GM19240 (cell line): ENCODE results near the gene BPIFB3.
A peak's percentile ranks its signal among the peaks of the same experiment; 100 is the strongest.
"Not testable (repeated sequence)": the region's sequence is repeated elsewhere in the genome, so short reads cannot be mapped to it uniquely, and the experiment has no call there.

Experiments
- DNase-seq: peaks from one replicate; pipeline ENCODE4 v3.0.0; 2011; ENCODE audit warnings: low spot score; ENCODE audit not compliant: insufficient read length

Gene BPIFB3

DNA sequence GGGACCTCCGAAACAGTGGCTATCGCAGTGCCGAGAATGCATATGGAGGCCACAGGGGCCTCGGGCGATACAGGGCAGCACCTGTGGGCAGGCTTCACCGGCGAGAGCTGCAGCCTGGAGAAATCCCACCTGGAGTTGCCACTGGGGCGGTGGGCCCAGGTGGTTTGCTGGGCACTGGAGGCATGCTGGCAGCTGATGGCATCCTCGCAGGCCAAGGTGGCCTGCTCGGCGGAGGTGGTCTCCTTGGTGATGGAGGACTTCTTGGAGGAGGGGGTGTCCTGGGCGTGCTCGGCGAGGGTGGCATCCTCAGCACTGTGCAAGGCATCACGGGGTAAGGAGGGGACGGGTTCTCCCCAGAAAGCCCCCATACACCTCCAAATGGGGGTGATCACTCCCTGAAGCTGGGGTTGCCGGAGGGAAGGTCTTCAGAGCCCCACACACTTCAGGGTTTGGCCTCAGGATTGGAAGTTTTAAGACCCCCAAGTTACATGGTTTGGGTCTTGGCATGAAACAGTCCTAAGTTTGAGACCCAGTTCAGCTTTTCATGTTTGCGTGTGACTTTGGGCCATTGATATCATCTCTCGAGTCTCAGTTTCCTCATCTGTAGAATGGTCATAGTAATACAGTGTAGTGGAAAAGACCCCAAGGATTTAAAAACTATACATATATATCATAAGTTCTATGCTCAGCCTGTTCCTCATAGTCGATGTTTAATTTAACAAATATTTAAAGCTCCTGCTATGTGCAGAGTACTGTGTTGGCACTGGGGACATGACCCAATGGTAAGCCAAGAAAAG, 30.0 kb downstream of the BPIFB3 start:
- no peak for DNase-seq

DNA sequence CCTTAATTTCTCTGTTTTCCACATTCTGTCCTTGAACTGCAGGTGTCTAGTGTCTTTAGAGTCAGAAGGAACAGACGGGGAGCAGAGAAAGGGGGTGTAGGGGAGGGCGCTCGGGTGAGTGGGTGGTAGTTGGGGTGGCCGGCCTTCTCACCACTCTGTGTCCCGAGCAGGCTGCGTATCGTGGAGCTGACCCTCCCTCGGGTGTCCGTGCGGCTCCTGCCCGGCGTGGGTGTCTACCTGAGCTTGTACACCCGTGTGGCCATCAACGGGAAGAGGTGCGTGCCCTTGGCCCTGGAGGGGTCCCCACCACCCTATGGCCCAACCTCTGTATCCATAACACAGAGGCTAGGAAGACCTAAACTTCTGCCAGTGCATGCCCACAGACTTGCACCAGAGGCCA, 31.0 kb downstream of the BPIFB3 start:
- no peak for DNase-seq

DNA sequence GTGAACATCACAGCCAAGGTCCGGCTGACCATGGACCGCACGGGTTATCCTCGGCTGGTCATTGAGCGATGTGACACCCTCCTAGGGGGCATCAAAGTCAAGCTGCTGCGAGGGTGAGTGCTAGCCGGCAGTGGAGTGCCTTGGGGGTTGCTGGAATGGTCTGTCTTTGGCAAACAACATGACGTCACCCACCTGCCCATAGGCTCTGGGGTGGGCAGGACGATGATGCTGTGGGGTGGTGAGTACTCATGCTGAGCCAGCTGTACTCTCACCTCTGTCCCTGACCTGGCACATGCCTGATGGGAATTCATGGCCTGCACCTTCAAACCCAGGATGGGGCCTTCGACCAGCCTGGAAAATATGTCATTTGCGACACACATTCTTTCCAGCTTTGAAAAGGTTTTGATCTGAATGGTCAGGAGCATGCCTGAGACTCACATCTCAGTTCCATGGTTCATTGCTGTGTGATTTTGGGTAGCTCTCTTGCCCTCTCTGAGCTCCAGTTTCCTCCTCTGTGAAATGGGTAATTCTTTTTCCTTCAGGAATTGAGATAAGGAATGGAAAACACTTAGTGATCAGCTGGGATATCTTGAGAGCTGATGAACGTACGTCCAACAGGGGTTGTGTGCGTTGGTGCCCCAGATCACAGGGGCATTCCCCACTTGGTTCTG, 32.5 kb downstream of the BPIFB3 start:
- no peak for DNase-seq

DNA sequence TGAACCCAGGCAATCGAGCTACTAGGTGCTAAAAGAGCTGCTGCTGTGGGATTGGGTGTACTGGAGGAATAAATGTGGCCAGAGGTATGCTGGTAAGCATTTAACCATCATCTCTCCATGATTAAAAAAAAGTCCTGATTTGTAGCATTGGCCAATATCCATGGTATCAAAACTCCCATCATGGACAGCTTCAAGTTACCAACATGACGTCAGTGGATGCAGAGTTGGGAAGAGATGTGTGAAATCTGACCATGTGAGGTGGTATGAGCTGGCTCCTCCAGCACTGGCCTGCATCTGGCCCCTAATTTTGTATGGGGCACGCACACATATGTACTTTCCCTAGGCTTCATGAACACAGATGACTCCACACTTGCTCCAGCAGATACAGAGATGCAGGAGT, 37.4 kb downstream of the BPIFB3 start:
- no peak for DNase-seq

DNA sequence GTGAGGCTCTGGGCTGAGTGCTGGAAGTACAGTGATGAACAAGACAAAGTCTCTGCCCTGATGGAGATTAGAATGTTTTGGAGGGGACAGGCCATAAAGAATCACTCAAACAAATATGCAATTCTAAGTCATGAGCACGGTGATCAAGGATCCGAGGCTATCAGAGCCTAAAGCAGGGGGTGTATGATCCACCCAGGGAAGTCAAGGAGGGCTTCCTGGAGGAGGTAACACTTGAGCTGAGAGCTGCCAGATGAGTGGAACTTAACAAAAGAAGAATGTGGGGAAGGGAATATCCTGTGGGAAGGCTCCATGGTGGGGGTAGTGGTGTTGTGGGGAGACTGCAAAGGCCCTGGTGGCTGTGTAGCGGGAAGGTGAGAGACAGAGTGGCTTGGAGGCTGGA, 38.0 kb downstream of the BPIFB3 start:
- no peak for DNase-seq

DNA sequence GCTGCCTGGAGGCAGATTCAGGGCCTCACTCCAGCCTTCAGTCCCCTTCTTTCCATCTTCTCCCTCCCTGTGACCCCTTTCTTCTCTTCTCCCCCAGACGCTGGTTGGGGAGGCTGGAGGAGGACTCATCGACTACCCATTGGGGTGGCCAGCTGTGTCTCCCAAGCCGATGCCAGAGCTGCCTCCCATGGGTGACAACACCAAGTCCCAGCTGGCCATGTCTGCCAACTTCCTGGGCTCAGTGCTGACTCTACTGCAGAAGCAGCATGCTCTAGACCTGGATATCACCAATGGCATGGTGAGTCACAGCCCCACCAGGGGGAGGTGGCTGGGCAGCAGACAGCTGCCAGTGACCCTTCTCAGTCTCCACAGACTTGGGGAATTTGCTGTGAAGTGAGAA, 38.7 kb downstream of the BPIFB3 start:
- DNase-seq: no peak

DNA sequence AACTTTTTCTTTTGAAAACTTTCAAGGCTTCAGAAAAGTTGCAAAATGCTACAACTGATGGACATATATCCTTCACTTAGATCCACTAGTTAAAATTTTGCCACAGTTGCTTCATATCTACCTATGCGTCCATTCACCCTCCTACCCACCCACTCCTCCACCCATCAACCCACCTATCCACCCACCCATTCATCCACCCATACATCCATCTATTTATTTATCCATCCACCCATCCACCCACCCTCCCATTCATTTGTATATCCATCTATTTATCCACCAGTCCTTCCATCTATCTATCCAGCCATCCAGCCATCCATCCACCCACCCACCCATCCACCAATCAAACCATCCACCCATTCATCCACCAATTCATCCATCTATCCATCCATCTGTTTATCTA, 39.4 kb downstream of the BPIFB3 start:
- DNase-seq: no peak

DNA sequence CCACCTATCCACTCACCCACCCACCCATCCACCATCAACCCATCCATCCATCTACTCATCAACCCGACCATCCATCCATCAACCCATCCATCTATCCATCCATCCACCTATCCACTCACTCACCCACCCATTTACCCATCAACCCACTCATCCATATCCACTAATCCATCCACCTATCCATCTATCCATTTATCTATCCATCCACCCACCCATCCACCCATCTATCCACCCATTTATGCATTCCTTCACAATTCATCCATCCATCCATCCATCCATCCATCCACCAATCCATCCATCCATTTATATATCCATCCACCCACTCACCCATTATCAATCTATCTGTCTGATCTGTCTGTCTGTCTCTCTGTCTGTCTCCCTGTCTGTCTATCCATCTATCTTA, 39.9 kb downstream of the BPIFB3 start:
- DNase-seq: no peak

DNA sequence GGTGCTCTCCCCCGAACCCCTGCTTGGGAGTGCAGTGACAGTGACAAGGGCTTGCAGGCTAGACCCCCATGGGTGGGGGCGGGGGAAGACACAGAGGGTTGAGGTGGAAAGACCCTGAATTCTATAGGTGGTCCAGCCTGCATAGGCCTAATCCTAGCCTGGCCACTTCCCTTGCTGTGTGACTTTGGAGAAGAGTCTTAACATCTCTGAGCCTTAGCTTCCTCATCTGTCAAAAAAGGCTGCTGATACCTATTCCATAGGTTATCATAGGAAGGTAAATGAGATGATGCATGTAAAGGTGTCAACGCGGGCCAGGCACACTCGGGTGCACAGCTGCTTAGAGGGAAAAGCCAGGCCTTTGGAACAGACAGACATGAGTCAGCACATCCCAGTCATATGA, 41.5 kb downstream of the BPIFB3 start:
- DNase-seq: no peak

DNA sequence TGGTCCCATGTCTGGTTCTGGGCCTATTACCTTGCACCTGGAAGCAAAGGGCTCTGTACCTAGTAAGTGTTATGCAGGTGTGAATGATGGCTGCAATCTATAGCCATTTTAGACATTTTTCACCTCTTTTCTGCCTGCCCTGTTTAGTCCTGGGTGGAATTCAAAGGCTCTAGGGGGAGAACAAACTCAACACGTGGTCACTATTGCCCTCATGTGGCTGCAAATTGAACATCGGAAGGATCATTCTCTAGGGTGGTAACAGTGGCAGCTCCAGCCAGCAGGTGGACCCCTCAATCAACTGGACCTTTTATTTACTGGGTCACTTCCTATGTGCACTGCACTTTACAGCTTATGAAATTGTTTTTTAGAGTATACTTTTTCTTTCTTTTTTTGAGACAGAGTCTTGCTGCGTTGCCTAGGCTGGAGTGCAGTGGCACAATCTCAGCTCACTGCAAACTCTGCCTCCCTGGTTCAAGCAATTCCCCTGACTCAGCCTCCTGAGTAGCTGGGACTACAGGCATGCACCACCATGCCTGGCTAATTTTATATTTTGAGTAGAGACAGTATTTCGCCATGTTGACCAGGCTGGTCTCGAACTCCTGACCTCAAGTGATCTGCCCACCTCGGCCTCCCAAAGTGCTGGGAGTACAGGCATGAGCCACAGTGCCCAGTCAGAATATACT, 42.3 kb downstream of the BPIFB3 start:
- DNase-seq: peak; percentile 77

DNA sequence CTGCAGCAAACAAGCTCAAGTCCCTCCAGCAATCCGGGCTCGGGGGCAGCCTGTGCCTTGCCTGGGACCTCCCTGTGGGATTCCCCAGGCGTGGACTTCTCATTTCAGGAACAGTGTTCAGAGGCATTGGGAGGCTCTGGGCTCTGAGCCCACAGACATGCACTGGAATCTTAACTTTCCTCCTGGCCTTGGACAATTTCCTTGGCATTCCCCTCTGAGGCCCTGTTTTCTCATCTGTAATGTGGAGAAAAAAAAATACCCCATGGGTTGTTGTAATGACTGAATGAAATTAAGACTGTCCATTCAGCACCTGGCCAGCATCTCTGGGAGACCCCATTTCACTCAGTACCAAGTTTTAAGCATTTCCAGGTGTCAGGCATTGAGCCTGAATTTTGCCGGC, 43.3 kb downstream of the BPIFB3 start:
- DNase-seq: no peak

DNA sequence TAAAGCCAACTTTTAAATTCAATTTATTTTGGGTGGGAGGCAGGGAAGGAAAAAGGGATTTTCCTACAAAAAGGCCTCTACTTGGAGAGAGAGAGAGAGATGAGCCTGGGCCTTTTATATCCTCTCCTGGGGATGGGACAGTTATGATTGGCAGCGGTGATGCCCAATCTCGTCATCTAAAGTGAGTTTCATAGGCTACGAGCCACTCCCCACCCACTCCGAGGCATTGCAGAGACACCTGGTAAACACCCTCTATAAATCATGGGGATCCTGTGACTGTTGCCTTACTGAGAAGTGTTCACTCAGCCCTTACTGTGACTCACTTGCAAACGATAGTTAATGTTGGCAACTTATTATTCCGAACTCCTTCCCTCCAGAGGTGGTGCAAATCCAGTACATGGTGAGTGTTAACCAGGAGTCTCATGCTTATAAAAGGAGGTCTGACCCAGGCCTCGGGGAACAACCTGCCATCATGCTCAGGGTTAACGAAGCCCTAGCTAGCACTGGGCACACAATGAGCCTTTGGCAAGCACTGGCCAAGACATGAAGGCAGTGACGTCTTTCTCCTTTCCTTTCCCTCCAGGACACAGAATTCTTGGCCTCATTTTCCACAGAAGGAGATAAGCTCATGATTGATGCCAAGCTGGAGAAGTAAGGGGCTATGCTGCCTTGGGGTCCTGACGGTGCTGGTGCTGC, 46.3 kb downstream of the BPIFB3 start:
- no peak for DNase-seq

DNA sequence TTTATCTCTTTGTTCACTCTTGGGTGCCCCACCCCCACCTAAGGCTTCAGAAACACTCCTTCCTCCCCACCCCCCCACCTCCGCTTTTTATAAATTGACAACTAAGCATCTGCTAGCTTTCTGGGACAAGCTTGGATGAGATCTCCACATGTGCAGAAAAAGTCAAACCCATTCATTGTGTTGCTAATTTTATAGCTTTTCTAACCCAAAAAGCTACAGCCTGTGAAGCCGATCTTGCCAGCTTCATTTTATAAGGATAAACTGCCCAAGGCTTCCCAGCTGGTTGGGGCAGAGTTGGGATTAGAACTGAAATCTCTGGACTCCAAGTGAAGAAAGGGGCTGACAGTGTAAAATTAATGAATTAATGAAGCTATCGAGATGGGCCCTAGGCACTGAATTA, 49.9 kb downstream of the BPIFB3 start:
- DNase-seq: no peak

DNA sequence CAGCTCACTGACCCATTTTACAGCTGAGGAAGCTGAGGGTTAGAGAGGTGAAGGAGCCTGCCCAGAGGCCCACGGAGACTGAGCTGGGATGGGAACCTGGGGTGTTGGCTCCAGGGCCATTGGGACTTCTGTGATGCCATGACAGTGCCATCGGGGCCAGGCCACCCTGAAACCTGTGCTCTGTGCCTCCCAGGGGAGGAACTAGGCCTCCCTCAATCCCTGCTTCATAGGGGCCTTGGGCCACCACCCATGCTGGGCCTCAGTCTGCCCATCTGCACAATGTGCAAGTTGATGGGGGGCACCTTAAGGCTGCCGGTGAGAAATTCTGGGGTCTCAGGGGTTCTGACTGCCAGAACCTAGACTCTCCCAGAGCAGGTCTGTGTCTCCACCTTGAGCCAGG, 50.6 kb downstream of the BPIFB3 start:
- no peak for DNase-seq

DNA sequence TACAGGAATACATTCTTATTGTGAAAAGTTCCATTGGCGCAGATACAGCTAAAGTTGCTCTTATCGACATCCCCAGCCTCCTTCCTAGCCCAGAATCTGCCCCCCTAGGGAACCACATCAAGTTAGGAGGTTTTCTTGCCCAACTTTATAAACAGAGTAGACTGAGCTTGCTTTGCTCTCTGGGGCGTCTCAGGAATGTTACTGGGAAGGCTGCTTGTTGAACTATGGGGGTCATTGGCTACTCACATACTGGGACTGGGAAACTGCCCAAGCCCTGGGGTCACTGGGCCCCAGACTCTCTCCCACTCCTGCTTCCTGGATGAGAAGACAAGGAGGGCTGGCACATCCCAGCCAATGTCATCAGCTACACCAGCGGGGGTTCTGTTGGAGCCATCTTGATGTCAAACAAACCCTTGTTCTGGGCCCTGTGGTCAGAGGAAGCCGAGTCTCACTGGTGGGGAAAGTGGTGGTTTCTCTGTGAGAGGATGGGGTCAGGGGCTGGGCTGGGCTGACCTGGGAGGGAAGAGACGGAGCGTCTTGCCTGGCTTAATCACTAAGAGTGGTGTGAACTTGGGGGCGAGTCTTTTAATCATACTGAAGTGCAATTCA, 51.7 kb downstream of the BPIFB3 start:
- no peak for DNase-seq

DNA sequence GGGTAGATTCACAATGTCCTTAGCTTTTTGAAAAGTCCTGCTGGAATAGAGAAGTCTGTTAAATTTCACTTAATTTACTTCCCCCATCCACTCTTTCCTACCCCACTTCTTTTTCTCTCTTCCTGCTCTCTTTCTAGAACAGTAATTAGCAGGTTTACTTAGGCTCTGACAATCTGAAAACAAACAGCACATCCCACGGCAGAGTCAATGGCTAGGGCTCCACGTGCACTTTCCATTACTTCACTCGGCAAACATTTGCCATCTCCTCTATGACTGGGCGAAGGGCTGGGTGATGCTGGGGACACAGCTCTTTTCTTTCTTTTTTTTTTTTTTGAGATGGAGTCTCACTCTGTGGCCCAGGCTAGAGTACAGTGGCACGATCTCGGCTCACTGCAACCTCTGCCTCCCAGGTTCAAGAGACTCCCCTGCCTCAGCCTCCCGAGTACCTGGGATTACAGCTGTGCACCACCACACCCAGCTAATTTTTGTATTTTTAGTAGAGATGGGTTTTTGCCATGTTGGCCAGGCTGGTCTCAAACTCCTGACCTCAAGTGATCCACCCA, 52.4 kb downstream of the BPIFB3 start:
- not testable (repeated sequence) for DNase-seq

DNA sequence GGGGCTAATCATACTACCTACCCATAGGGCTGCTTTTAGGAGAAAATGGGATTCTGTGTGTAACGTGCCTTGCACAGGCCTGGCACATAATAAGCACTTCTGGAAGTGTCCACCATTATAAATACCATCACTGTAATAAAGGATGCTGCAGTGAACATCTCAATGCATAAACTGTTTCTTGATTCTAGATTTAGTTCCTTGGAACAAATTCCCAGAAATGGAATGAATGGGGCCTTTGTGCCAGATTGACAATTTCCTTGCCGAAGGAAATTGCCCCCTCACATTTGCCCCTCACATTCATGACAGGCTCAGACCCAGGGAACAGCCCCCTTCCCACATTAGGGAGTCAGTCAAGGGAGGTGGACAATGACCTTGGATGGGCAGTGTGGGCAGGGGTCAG, 55.0 kb downstream of the BPIFB3 start:
- DNase-seq: no peak

DNA sequence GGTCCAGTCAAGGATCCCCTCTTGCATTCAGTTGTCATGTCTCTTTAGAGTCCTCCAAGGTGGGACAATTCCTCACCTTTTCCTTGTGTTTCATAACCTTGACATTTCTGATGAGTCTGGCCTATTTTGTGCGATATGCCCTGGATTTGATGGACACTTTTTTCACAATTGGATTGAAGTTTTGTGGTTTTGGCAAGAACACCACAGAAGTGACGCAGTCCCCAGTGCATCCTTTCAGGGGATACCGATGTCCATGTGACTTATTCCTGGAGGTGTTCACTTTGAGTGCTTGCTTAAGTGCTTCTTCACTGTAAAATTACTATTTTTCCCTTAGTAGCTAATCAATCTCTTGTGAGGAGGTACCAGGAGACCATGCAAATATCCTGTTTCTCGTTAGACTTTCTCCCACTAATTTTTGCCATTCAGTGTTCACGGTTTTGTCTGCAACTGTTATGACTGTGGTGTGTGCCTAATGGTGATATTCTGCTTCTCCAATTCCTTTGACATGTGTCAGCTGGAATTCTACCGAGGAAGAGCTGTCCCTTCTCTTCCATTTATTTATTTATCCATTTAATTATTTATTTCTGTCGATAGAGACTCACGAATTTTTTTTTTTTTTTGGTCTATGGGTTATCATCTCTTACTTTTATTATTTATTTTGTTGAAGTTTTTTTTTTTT, 56.6 kb downstream of the BPIFB3 start:
- DNase-seq: no peak

DNA sequence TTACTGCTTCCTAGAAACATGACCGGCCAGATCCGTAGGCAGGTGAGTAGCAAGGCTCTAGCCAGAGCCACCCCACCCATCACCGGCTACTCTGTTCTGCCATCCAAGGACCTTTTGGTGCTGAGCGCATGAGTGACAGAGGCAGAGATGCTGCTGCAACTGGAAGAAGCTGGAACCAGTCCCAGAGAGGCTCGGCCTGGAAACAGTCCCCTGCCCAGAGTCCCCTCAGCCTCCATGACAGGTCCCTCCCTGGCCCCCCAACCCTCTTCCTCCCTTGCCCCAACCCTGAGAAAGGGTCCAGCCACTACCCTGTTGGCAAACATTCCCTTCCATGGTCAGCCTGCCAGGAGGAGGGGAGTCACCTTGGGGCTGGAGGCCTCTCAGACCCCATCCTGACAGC, 57.6 kb downstream of the BPIFB3 start:
- DNase-seq: no peak

DNA sequence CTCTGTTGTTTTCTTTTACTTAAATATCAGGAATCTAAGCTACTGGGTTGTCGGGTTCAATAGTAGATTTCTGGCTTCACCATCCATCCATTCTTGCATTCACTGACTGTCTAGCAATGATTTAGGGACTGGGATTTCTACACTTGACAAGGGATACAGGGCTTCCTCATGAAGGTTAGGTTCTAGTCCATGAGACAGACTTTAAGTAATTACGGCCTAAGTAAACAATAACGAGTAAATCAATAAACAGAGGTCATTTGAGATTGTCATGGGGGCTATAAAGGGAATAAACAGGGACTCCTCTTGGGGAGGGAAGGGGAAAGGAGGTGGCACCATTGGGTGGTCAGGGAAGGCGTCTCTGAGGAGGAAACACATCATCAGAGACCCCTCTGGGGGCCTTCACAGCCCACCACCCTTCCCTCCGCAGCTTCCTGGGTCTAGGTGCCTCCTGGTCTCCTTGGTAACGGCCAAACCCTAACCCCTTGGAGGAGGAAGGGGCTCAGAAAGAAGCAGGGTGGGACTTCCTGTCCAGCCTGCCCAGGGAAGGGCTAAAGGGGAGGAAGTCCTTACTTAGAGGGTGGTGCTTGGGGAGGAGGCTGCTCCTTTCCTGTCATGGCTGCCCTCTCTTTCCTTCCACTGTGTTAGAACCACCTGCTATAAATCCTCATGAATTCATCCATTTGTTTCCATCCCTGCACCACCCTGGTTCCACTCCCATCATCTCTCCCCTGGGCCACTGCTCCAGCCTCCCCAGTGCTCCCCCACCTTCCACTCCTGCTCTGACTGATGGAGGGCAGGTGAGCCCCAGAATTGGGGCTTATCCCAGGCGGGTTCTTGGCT, 59.1 kb downstream of the BPIFB3 start:
- no peak for DNase-seq
